NK-92 (cell line): ENCODE measurements around the gene FITM1.

Experiments used
- DNase-seq: peaks from one replicate; lab custom pipeline; 2025; ENCODE audit not compliant: unreplicated experiment; lab: John Stamatoyannopoulos, UW

FITM1 gene

GRCh38 chr14:24159777-24160498, 29.5 kb downstream of the FITM1 start:
- no peak for DNase-seq

DNA sequence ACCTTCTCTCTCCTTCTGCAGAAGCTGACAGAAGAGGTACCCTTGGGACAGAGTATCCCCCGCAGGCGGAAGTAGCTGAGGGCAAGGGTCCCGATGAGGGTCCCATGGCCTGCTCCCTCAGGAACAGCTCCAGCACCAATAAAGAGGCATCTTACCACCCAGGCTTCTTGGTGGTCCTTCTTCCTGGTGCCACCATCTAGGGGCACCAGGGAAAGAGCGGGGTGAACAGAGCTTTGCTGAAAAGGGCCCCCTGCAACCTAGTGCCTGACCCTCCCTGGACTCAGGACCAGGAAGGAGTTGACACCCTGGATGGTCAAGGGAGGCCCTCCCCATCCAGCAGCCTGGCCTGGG, 30.0 kb downstream of the FITM1 start:
- DNase-seq = no peak

- DNase-seq = peak; percentile 89
Observed at GRCh38 chr14:24160850-24161804, 30.7 kb downstream of the FITM1 start, which contains the start of gene IRF9. Gene IRF9 (plus strand): TSS chr14:24161265. CDS start chr14:24162145, 880 bp downstream.

GRCh38 chr14:24162093-24162492, 31.6 kb downstream of the FITM1 start:
- no peak for DNase-seq

- no peak for DNase-seq
Observed at GRCh38 chr14:24164518-24164991, 34.1 kb downstream of the FITM1 start.

DNA sequence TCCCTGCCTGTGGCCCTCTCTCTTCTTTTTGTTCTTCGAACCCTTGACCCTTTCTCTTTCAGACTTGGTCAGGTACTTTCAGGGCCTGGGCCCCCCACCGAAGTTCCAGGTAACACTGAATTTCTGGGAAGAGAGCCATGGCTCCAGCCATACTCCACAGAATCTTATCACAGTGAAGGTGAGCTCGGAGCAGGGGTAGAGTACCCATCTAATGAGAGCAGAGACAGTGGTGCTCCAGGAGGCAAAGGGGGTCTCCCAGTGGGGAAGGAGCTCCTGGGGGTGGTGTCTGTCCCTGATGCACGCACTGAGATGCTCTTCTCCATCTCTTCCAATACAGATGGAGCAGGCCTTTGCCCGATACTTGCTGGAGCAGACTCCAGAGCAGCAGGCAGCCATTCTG, 35.3 kb downstream of the FITM1 start:
- no peak for DNase-seq

DNA sequence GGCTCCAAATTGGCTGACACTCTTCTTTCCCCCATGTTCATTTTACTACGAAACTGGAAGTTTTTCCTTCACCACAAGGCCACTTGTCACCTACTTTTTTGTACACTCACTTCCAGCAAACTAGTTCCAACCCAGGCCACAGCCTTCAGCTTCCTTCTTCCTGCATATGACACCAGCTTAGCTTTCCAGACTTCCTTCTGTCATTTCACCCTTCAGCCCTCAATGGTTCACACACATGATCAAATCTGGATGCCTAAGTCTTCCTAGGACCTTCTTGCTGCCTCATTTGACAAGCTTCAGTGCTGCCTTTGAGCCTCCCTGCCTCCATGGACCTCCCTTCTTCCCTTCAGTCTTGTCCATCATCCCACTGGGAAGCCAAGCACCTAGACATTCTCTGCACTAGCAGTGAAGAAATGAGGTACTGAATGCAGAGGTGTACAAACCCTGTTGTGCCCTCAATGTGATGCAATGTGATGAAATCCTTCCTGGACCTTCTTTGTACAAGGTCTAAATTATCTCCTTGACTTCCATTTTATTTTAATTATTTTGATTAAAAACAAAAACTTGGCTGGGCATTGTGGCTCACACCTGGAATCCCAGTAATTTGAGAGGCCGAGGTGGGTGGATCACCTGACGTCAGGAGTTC, 37.1 kb downstream of the FITM1 start:
- no peak for DNase-seq

- peak; percentile 34 for DNase-seq
Observed at GRCh38 chr14:24171422-24172260, 41.2 kb downstream of the FITM1 start, which contains the start of gene REC8. Gene REC8 (plus strand): TSS chr14:24172080. CDS start chr14:24172553, 473 bp downstream.

DNA sequence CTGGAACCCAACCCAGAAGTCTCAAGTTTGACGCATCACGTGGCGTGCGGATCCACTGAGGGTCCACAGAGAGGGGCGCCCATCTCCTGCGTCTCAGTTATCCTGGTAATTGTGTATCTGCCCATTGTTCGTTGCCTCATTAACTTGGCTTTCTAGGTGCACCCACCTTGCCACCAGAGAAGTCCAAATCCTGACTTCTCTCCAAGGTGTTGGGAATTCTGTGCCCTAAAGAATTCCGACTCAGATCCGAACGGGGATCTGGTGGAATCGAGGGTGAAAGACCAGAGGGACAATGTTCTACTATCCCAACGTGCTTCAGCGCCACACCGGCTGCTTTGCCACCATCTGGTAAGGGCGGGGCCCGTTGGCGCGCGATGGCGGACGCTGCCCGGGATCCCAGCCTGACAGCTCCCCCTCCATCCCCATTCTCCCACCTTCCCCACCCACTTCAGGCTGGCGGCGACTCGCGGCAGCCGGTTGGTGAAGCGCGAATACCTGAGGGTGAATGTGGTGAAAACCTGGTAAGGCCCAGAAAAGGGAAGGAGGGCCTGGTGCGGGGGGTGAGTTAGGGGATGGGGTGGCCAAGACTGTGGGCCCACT, 41.9 kb downstream of the FITM1 start:
- no peak for DNase-seq

GRCh38 chr14:24172871-24173281, 42.4 kb downstream of the FITM1 start:
- DNase-seq = no peak

DNA sequence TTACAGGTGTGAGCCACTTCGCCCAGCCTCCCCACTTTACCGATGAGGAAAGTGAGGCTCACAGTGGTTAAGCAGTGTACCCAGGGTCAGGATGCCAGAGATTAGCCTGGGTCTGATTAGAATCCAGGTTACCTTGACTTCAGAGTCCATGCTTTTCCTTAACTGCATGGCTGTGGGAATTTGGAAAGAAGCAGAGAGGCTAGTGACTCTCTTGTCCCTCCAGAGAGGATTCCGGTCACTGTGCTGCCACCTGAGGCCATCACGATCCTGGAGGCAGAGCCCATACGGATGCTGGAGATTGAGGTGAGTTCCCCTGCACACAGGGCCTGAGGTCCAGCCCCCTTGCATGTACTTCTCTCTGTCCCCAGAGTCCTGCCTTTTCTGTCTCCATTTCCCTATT, 46.1 kb downstream of the FITM1 start:
- no peak for DNase-seq

DNA sequence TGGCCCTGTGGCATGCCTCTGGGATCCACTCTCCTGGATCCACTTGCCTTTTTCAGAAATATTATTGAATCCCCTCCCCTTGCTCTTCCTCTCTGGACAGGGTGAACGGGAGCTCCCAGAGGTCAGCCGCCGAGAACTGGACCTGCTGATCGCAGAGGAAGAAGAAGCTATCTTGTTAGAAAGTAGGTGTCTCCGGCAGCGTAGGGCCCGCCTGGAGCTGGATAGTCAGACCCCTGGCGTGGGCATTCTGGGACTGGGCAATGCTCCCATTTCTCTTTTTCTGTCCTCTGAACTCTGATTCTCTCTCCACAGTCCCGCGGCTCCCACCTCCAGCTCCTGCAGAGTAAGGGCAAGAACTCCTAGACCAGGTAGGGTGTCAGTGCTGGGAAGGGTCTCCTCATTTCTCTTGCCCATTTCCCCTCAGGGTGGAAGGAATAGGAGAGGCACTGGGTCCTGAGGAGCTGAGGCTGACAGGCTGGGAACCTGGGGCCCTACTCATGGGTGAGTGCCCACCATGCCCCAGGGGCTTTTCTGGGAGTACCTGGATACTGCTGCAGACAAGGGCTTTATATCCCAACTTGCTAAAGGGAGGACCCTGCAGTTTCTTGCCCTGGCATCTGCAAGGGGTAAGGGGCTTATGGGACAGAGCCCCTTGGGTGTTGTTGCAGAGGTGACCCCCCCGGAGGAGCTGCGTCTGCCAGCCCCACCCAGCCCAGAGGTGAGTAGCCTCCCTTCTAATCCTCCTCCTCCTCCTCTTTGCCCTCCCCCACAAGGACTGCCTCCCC, 46.8 kb downstream of the FITM1 start:
- no peak for DNase-seq

DNA sequence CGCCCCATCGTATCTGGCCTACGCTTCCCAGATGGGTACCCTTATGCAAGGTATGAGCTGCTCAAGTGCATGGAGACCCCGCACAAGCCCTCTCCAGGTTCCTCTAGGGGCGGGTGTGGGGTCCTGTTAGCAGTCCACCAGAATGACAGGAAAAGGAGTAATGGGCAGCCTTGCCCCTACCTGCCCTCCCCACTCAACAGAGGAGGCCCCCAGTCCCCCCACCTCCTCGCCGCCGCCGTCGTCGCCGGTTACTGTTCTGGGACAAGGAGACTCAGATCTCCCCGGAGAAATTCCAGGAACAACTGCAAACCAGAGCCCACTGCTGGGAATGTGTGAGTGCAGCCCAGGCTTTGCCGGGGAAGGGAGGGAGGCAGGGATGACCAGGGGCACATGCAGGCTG, 47.4 kb downstream of the FITM1 start:
- DNase-seq = no peak

GRCh38 chr14:24178399-24179178, 48.1 kb downstream of the FITM1 start:
- DNase-seq = no peak

- DNase-seq = no peak
Observed at GRCh38 chr14:24179294-24179960, 49.0 kb downstream of the FITM1 start.

DNA sequence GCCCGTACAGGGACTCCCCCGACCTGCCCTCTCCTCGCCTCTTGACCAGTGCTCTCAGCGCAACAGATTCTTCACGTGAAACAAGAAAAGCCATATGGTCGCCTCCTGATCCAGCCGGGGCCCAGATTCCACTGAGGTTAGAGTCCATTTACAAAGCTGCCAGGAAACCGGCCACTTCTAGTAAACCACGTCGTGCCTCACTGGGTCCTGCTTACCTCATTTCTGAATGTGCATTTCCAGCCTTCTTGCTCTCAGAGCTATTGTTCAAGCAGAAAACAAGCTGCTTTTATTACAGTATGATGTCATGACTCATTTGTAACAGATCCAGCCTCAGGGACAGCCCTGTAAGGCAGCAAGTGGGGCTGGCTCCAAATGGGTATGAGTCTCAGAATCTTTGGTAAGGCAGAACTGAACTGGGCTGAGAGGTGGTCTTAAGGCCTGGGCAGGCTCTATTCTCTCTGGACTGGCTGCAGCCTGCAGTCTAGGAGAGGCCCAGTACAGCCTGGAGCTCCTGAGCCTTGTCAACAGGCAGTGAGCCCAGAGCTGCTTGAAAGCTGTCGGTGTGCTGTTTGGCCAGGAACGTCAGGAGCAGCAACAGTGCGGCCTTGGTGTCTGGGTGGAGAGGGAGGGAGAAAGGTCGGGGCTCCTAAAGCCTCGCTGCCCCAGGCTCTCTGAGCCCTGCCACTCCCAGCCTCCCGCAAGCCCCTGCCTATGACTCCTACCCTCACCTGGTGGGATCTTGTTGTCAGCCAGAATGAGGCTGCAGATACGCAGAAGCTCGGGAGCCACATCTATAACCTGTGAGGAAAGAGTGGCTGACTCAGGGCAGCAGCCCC, 49.7 kb downstream of the FITM1 start:
- DNase-seq = no peak
